Neural cell (in vitro differentiated cells): ENCODE results near the gene MYCBP2.

Source experiments
- EP300 ChIP-seq: fragments of 450-650 bp; conservative IDR thresholded peaks from 2 replicates; pipeline ENCODE4 v1.6.1; 2014; ENCODE audit warnings: antibody characterized with exemption, mild to moderate bottlenecking, moderate library complexity; ENCODE audit not compliant: poor library complexity, severe bottlenecking
- EZH2 ChIP-seq: fragments of 200-600, 300-800 bp; shearing (Covaris generic), sonication (generic); IDR thresholded peaks from 2 replicates; pipeline ENCODE4 v1.6.1; 2014; ENCODE audit warnings: antibody characterized with exemption, low read length, borderline replicate concordance, mild to moderate bottlenecking; ENCODE audit not compliant: insufficient read depth, poor library complexity, severe bottlenecking
- MXI1 ChIP-seq: fragments of 450-650 bp; conservative IDR thresholded peaks from 2 replicates; pipeline ENCODE4 v1.6.1; 2014; ENCODE audit warnings: antibody characterized with exemption, mild to moderate bottlenecking; ENCODE audit not compliant: poor library complexity, severe bottlenecking
- POLR2AphosphoS5 ChIP-seq: IDR thresholded peaks from 2 replicates; pipeline ENCODE4 v1.6.1; 2012
- SMC3 ChIP-seq: fragments of 450-650 bp; conservative IDR thresholded peaks from 2 replicates; pipeline ENCODE4 v1.6.1; 2014; ENCODE audit warnings: antibody characterized with exemption, mild to moderate bottlenecking, moderate library complexity; ENCODE audit not compliant: poor library complexity
- TAF1 ChIP-seq: IDR thresholded peaks from 2 replicates; pipeline ENCODE4 v1.6.1; 2012; ENCODE audit warnings: low read depth
- TF ChIP-seq, protein P1 (sequence below): fragments of 450-650 bp; IDR thresholded peaks from 2 replicates; pipeline ENCODE4 v1.5.1; 2014; ENCODE audit warnings: antibody characterized with exemption, mild to moderate bottlenecking, moderate library complexity; ENCODE audit not compliant: poor library complexity, severe bottlenecking
- TF ChIP-seq, protein P2 (sequence below): IDR thresholded peaks from 2 replicates; pipeline ENCODE4 v1.6.1; 2012; ENCODE audit warnings: borderline replicate concordance

DNA sequence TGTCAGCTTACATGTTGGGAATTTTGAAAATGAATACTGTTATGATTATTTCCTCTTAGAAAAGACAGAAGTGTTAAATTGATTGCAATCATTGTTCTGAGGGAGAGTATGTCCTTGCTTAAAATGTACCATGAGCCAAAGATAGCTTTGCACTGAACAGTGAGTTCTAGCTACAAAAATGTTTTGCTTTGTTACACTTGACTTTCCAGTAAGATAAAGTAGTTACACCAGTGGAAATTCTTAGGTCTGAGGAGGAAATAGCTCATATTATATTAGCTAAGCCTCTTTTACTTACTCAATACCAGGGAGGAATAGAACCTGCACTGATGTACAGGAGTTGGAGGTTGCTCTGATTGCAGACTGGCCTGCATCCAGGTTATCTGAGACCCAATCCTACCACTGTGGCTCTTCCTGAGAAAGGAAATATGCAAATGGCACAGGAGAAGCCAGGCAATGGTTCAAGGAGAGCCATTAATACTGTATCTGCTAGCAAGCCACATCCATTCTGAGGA is 246.9 kb downstream of the MYCBP2 start:
- TF ChIP-seq TAF1 (no peak), MXI1 (no peak), POLR2AphosphoS5 (no peak), EZH2 (no peak), SMC3 (no peak), EP300 (no peak)
- TF ChIP-seq, protein P1, sequence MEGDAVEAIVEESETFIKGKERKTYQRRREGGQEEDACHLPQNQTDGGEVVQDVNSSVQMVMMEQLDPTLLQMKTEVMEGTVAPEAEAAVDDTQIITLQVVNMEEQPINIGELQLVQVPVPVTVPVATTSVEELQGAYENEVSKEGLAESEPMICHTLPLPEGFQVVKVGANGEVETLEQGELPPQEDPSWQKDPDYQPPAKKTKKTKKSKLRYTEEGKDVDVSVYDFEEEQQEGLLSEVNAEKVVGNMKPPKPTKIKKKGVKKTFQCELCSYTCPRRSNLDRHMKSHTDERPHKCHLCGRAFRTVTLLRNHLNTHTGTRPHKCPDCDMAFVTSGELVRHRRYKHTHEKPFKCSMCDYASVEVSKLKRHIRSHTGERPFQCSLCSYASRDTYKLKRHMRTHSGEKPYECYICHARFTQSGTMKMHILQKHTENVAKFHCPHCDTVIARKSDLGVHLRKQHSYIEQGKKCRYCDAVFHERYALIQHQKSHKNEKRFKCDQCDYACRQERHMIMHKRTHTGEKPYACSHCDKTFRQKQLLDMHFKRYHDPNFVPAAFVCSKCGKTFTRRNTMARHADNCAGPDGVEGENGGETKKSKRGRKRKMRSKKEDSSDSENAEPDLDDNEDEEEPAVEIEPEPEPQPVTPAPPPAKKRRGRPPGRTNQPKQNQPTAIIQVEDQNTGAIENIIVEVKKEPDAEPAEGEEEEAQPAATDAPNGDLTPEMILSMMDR, result no peak
- TF ChIP-seq, protein P2, sequence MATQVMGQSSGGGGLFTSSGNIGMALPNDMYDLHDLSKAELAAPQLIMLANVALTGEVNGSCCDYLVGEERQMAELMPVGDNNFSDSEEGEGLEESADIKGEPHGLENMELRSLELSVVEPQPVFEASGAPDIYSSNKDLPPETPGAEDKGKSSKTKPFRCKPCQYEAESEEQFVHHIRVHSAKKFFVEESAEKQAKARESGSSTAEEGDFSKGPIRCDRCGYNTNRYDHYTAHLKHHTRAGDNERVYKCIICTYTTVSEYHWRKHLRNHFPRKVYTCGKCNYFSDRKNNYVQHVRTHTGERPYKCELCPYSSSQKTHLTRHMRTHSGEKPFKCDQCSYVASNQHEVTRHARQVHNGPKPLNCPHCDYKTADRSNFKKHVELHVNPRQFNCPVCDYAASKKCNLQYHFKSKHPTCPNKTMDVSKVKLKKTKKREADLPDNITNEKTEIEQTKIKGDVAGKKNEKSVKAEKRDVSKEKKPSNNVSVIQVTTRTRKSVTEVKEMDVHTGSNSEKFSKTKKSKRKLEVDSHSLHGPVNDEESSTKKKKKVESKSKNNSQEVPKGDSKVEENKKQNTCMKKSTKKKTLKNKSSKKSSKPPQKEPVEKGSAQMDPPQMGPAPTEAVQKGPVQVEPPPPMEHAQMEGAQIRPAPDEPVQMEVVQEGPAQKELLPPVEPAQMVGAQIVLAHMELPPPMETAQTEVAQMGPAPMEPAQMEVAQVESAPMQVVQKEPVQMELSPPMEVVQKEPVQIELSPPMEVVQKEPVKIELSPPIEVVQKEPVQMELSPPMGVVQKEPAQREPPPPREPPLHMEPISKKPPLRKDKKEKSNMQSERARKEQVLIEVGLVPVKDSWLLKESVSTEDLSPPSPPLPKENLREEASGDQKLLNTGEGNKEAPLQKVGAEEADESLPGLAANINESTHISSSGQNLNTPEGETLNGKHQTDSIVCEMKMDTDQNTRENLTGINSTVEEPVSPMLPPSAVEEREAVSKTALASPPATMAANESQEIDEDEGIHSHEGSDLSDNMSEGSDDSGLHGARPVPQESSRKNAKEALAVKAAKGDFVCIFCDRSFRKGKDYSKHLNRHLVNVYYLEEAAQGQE, result no peak
